ENCODE results near the gene HNRNPA1L2.

The HNRNPA1L2 gene

DNA sequence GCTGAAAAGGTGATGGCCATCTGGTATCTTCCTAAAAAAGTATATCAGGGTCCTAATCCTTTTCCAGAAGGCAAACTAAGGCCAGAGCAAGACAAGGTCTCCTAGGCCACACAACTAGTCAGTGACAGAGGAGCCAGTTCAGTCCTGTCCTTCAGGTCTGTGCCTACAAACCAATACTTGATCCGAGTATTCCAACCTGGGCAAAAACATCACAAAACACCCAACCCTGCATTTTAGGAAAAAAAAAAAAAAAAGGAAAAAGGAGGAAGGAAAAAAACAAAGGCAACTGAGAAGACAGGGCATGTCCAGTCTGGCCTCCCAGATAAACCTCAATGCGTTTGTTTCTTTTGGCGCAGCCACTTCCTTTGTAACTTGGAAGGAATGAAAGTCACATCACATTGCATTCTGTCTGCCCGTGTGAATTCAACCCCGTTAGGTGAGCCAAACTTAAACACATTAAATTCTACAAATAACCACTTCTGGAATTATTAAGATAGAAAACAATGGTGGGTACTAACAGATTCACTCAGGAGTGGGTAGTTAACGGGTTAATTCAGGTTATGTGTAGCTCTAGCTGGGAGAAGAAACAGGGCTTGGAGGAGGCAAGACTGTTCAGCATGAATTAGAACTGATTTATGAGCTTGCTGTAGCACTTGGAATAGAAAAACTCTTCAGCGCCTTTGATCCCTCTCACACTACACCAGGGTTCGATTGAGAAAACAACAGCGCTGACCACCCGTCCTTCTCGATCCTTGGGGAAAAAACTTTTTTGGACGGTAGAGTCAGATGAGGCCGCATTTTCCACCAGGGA, 43.0 kb upstream of the HNRNPA1L2 start (continued):
- TF ChIP-seq, protein P1, sequence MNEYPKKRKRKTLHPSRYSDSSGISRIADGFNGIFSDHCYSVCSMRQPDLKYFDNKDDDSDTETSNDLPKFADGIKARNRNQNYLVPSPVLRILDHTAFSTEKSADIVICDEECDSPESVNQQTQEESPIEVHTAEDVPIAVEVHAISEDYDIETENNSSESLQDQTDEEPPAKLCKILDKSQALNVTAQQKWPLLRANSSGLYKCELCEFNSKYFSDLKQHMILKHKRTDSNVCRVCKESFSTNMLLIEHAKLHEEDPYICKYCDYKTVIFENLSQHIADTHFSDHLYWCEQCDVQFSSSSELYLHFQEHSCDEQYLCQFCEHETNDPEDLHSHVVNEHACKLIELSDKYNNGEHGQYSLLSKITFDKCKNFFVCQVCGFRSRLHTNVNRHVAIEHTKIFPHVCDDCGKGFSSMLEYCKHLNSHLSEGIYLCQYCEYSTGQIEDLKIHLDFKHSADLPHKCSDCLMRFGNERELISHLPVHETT (tag by site-specific recombination; IDR thresholded peaks at IDR 0.05), result no peak
- peak; percentile 78 for TF ChIP-seq ZBTB17 (tag by site-specific recombination; IDR thresholded peaks at IDR 0.05)
- TF ChIP-seq ZNF404 (tag by site-specific recombination; IDR thresholded peaks at IDR 0.05), result no peak
- no peak for TF ChIP-seq ZNF23 (tag by site-specific recombination; IDR thresholded peaks at IDR 0.05; ENCODE audit: borderline replicate concordance)
- TF ChIP-seq ZNF501 (tag by site-specific recombination; IDR thresholded peaks at IDR 0.05), result no peak; the same call in 1 of the 2 replicates
- TF ChIP-seq, protein P2, sequence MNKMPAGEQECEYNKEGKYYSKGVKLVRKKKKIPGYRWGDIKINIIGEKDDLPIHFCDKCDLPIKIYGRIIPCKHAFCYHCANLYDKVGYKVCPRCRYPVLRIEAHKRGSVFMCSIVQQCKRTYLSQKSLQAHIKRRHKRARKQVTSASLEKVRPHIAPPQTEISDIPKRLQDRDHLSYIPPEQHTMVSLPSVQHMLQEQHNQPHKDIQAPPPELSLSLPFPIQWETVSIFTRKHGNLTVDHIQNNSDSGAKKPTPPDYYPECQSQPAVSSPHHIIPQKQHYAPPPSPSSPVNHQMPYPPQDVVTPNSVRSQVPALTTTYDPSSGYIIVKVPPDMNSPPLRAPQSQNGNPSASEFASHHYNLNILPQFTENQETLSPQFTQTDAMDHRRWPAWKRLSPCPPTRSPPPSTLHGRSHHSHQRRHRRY (tag by site-specific recombination; IDR thresholded peaks at IDR 0.05), result no peak
- no peak for TF ChIP-seq ZNF837 (tag by site-specific recombination; IDR thresholded peaks at IDR 0.05)
- TF ChIP-seq BCL11B (tag by site-specific recombination; IDR thresholded peaks at IDR 0.05; ENCODE audit: low read depth), result no peak
- no peak for TF ChIP-seq ZNF248 (tag by site-specific recombination; IDR thresholded peaks at IDR 0.05)
- peak; percentile 39; the same call in 1 of the 2 replicates for TF ChIP-seq SP7 (tag by site-specific recombination; IDR thresholded peaks at IDR 0.05)
- no peak for TF ChIP-seq ZNF776 (tag by site-specific recombination; IDR thresholded peaks at IDR 0.05; ENCODE audit: borderline replicate concordance)

DNA sequence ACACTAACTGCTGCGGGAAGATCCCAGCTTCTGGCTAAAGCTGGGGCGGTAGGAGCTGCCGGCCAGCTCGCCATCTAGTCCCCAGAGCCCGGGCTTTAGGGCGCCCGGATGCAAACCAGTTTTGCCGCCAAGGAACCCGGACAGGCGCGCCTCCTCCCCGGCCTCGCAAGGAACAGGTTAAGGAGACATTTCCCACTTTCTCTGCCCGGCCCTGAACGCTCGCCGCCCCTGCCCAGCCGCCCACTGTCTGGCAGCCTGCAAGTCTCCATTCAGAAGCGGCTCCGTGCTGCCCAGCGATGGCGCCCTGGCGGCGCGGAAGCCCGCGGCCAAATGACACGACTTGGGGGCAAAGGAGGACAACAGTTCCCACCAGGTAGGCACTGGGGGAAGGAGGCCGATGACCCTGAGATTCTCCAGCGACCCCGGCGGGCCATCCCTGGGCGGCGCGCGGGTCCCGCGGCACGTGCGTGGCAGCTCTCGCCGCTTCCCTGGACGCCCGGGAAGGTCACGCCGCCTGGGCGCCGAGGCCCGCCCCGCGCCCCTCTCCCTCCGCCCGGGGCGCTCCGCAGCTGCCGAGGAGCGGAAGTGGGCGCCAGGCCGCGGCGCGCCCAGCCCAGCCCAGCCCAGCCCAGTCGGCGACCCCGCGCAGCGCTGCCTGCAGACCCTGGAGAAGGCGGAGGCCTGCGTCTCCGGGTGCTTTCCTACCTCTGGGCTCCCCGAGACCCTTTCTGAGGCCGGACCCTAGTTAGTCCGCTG, 42.2 kb upstream of the HNRNPA1L2 start:
- Histone ChIP-seq H3K9me3 (ENCODE audit: control insufficient read depth, insufficient read depth, low read depth, low read length) (no peaks in the 10 kb centered on the region), H3K36me3 (ENCODE audit: control insufficient read depth in 2 of 2, insufficient read depth in 1 of 2, low read length in 2 of 2) (no peaks in the 10 kb centered on the region), H3K27ac (ENCODE audit: extremely low read depth, low read depth, low read length) (peak overlapping the region; percentile 85), H3K4me1 (ENCODE audit: control insufficient read depth, insufficient read depth, low read length) (no peaks in the 10 kb centered on the region), H3K4me3 (ENCODE audit: low read depth, low read length) (peak overlapping the region; percentile 64)
- CTCF ChIA-PET, result interaction anchor here (0.9 kb wide), 1 partner anchor 209 kb away, joined by 3 read pairs; no protein-coding TSS in a partner anchor
- POLR2A ChIA-PET, result interaction anchor here (1.0 to 1.7 kb wide), 2 partner anchors 17 to 52 kb away, joined by 4 to 16 read pairs; no protein-coding TSS in a partner anchor
- TF ChIP-seq, protein P3, sequence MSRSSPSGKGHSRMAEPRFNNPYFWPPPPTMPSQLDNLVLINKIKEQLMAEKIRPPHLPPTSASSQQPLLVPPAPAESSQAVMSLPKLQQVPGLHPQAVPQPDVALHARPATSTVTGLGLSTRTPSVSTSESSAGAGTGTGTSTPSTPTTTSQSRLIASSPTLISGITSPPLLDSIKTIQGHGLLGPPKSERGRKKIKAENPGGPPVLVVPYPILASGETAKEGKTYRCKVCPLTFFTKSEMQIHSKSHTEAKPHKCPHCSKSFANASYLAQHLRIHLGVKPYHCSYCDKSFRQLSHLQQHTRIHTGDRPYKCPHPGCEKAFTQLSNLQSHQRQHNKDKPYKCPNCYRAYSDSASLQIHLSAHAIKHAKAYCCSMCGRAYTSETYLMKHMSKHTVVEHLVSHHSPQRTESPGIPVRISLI (tag by site-specific recombination; IDR thresholded peaks at IDR 0.05), result no peak
- TF ChIP-seq ZNF354C (tag by site-specific recombination; IDR thresholded peaks at IDR 0.05; ENCODE audit: borderline replicate concordance, low read depth) (no peak), ZNF140 (tag by site-specific recombination; IDR thresholded peaks at IDR 0.05) (no peak), ZNF558 (tag by site-specific recombination; IDR thresholded peaks at IDR 0.05) (no peak), ZNF791 (tag by site-specific recombination; IDR thresholded peaks at IDR 0.05) (no peak), GLI4 (tag by site-specific recombination; IDR thresholded peaks at IDR 0.05) (peak; percentile 73), ZNF114 (tag by site-specific recombination; IDR thresholded peaks at IDR 0.05) (no peak), ZNF623 (tag by site-specific recombination; IDR thresholded peaks at IDR 0.05) (no peak), SCRT1 (tag by site-specific recombination; IDR thresholded peaks at IDR 0.05; ENCODE audit: borderline replicate concordance) (no peak), ZNF19 (tag by site-specific recombination; IDR thresholded peaks at IDR 0.05; ENCODE audit: low read depth) (no peak), ZNF426 (tag by site-specific recombination; IDR thresholded peaks at IDR 0.05) (no peak), SP2 (tag by site-specific recombination; IDR thresholded peaks at IDR 0.05) (0 out of 2 replicates have a peak, but pooled peaks have one; percentile 3), ZNF585B (tag by site-specific recombination; IDR thresholded peaks at IDR 0.05) (no peak), ZNF629 (tag by site-specific recombination; IDR thresholded peaks at IDR 0.05) (no peak)
- TF ChIP-seq, protein P4, sequence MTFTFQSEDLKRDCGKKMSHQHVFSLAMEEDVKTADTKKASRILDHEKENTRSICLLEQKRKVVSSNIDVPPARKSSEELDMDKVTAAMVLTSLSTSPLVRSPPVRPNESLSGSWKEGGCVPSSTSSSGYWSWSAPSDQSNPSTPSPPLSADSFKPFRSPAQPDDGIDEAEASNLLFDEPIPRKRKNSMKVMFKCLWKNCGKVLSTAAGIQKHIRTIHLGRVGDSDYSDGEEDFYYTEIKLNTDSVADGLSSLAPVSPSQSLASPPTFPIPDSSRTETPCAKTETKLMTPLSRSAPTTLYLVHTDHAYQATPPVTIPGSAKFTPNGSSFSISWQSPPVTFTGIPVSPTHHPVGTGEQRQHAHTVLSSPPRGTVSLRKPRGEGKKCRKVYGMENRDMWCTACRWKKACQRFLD (tag by site-specific recombination; IDR thresholded peaks at IDR 0.05), result no peak
- TF ChIP-seq, protein P5, sequence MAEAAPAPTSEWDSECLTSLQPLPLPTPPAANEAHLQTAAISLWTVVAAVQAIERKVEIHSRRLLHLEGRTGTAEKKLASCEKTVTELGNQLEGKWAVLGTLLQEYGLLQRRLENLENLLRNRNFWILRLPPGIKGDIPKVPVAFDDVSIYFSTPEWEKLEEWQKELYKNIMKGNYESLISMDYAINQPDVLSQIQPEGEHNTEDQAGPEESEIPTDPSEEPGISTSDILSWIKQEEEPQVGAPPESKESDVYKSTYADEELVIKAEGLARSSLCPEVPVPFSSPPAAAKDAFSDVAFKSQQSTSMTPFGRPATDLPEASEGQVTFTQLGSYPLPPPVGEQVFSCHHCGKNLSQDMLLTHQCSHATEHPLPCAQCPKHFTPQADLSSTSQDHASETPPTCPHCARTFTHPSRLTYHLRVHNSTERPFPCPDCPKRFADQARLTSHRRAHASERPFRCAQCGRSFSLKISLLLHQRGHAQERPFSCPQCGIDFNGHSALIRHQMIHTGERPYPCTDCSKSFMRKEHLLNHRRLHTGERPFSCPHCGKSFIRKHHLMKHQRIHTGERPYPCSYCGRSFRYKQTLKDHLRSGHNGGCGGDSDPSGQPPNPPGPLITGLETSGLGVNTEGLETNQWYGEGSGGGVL (tag by site-specific recombination; IDR thresholded peaks at IDR 0.05), result no peak
- TF ChIP-seq, protein P6, sequence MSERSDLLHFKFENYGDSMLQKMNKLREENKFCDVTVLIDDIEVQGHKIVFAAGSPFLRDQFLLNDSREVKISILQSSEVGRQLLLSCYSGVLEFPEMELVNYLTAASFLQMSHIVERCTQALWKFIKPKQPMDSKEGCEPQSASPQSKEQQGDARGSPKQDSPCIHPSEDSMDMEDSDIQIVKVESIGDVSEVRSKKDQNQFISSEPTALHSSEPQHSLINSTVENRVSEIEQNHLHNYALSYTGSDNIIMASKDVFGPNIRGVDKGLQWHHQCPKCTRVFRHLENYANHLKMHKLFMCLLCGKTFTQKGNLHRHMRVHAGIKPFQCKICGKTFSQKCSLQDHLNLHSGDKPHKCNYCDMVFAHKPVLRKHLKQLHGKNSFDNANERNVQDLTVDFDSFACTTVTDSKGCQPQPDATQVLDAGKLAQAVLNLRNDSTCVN (tag by site-specific recombination; optimal IDR thresholded peaks at IDR 0.05), result peak; percentile 91
